H9 (cell line): ENCODE results near the gene SFN. TPM values are rescaled to one million over a fixed set of nuclear protein-coding genes. Genes with fewer than 3 reads are reported as not detected.

Source experiments
- DNase-seq: peaks from one replicate; pipeline ENCODE4 v3.0.0-alpha.2; 2017
- H2AFZ ChIP-seq: one replicate; pipeline ENCODE4 v1.6.1; 2013; ENCODE audit warnings: mild to moderate bottlenecking, low read length, control low read depth, moderate library complexity
- H2AK5ac ChIP-seq: 2 replicates; pipeline ENCODE4 v1.6.1; 2013; ENCODE audit warnings: low read length, control low read depth, mixed read lengths; ENCODE audit not compliant: insufficient read length
- H2BK120ac ChIP-seq: one replicate; pipeline ENCODE4 v1.6.1; 2013; ENCODE audit warnings: low read depth, mild to moderate bottlenecking, low read length, control low read depth, inconsistent platforms; ENCODE audit not compliant: poor library complexity, severe bottlenecking
- H2BK12ac ChIP-seq: 2 replicates; pipeline ENCODE4 v1.6.1; 2013; ENCODE audit warnings: low read length, control low read depth, mixed read lengths, low read depth; ENCODE audit not compliant: insufficient read length
- H2BK15ac ChIP-seq: 2 replicates; pipeline ENCODE4 v1.6.1; 2013; ENCODE audit warnings: low read depth, low read length, control low read depth
- H2BK20ac ChIP-seq: one replicate; pipeline ENCODE4 v1.6.1; 2013; ENCODE audit warnings: low read depth, mild to moderate bottlenecking, low read length, control low read depth, inconsistent platforms; ENCODE audit not compliant: poor library complexity, severe bottlenecking
- H2BK5ac ChIP-seq: 2 replicates; pipeline ENCODE4 v1.6.1; 2013; ENCODE audit warnings: low read length, control low read depth, mixed read lengths; ENCODE audit not compliant: insufficient read length
- H3K14ac ChIP-seq: 2 replicates; pipeline ENCODE4 v1.6.1; 2013; ENCODE audit warnings: low read length, control low read depth; ENCODE audit not compliant: insufficient read depth
- H3K18ac ChIP-seq: 2 replicates; pipeline ENCODE4 v1.6.1; 2013; ENCODE audit warnings: low read depth, mild to moderate bottlenecking, mixed read lengths, low read length, control low read depth; ENCODE audit not compliant: insufficient read length
- H3K23ac ChIP-seq: 2 replicates; pipeline ENCODE4 v1.6.1; 2013; ENCODE audit warnings: low read length, control low read depth, mixed read lengths, low read depth; ENCODE audit not compliant: insufficient read length
- H3K23me2 ChIP-seq: 2 replicates; pipeline ENCODE4 v1.6.1; 2013; ENCODE audit warnings: low read depth, mild to moderate bottlenecking, mixed read lengths, low read length, control low read depth; ENCODE audit not compliant: insufficient read length, poor library complexity, severe bottlenecking
- H3K27ac ChIP-seq: 2 replicates; pipeline ENCODE4 v1.5.1; 2013; ENCODE audit warnings: low read length, control low read depth, mixed read lengths, low read depth; ENCODE audit not compliant: insufficient read length
- H3K27me3 ChIP-seq: 2 replicates; pipeline ENCODE4 v1.6.1; 2013; ENCODE audit warnings: low read length, control low read depth, inconsistent platforms; ENCODE audit not compliant: insufficient read depth
- H3K4ac ChIP-seq: 2 replicates; pipeline ENCODE4 v1.6.1; 2013; ENCODE audit warnings: low read depth, mild to moderate bottlenecking, control low read depth, inconsistent platforms, low read length, moderate library complexity
- H3K4me1 ChIP-seq: 2 replicates; pipeline ENCODE4 v1.6.1; 2013; ENCODE audit warnings: low read length, control low read depth, inconsistent platforms; ENCODE audit not compliant: insufficient read depth
- H3K4me2 ChIP-seq: 2 replicates; pipeline ENCODE4 v1.6.1; 2013; ENCODE audit warnings: low read length, control low read depth, mixed read lengths; ENCODE audit not compliant: insufficient read length, insufficient read depth
- H3K56ac ChIP-seq: 2 replicates; pipeline ENCODE4 v1.6.1; 2013; ENCODE audit warnings: low read depth, mild to moderate bottlenecking, mixed read lengths, low read length, control low read depth; ENCODE audit not compliant: insufficient read length
- H3K79me1 ChIP-seq: 2 replicates; pipeline ENCODE4 v1.6.1; 2013; ENCODE audit warnings: low read depth, mild to moderate bottlenecking, moderate library complexity, low read length, control low read depth, inconsistent platforms; ENCODE audit not compliant: insufficient read depth, poor library complexity, severe bottlenecking
- H3K79me2 ChIP-seq: 2 replicates; pipeline ENCODE4 v1.6.1; 2013; ENCODE audit warnings: low read length, control low read depth, inconsistent platforms; ENCODE audit not compliant: insufficient read depth
- H3K9ac ChIP-seq: 2 replicates; pipeline ENCODE4 v1.6.1; 2013; ENCODE audit warnings: low read length, control low read depth, mixed read lengths; ENCODE audit not compliant: insufficient read length; ENCODE audit errors: extremely low read depth
- H3K9me3 ChIP-seq: one replicate; pipeline ENCODE4 v1.6.1; 2013; ENCODE audit warnings: low read depth, low read length, inconsistent platforms; ENCODE audit not compliant: control insufficient read depth
- H3T11ph ChIP-seq: one replicate; pipeline ENCODE4 v1.6.1; 2013; ENCODE audit warnings: mild to moderate bottlenecking, low read length, control low read depth, inconsistent platforms
- H4K20me1 ChIP-seq: one replicate; pipeline ENCODE4 v1.6.1; 2013; ENCODE audit not compliant: control insufficient read depth, insufficient read length, insufficient read depth
- H4K5ac ChIP-seq: 2 replicates; pipeline ENCODE4 v1.6.1; 2013; ENCODE audit warnings: low read depth, mild to moderate bottlenecking, mixed read lengths, low read length, control low read depth; ENCODE audit not compliant: insufficient read length
- H4K8ac ChIP-seq: replicated peaks from 2 replicates; pipeline ENCODE4 v1.6.1; 2013; ENCODE audit warnings: low read length, control low read depth, mixed read lengths, low read depth; ENCODE audit not compliant: insufficient read length
- H4K91ac ChIP-seq: 2 replicates; pipeline ENCODE4 v1.6.1; 2013; ENCODE audit warnings: low read depth, mild to moderate bottlenecking, moderate library complexity, mixed read lengths, low read length, control low read depth; ENCODE audit not compliant: insufficient read length
- H3K27ac Mint-ChIP-seq, 3 experiments: 2 replicates in 2 of 3; 3 replicates in 1 of 3; pipeline ENCODE4 v1.8.0; 2020 to 2021; ENCODE audit warnings: mixed read lengths in 3 of 3, mild to moderate bottlenecking in 1 of 3, moderate library complexity in 1 of 3
- H3K27me3 Mint-ChIP-seq: 2 replicates; pipeline ENCODE4 v1.8.0; 2021; ENCODE audit warnings: low read depth, mild to moderate bottlenecking, moderate library complexity, mixed read lengths
- H3K36me3 Mint-ChIP-seq, 3 experiments: 2 replicates in 2 of 3; 3 replicates in 1 of 3; pipeline ENCODE4 v1.8.0; 2020 to 2021; ENCODE audit warnings: low read depth in 3 of 3, mixed read lengths in 3 of 3; ENCODE audit not compliant: insufficient read depth in 1 of 3
- H3K4me1 Mint-ChIP-seq, 2 experiments: 2 replicates each; pipeline ENCODE4 v1.8.0; 2020; ENCODE audit warnings: mixed read lengths in 2 of 2
- H3K4me3 Mint-ChIP-seq, 2 experiments: 2 replicates in 1 of 2; 3 replicates in 1 of 2; pipeline ENCODE4 v1.8.0; 2020 to 2021; ENCODE audit warnings: mild to moderate bottlenecking in 2 of 2, mixed read lengths in 2 of 2, moderate library complexity in 1 of 2
- H3K9me3 Mint-ChIP-seq, 2 experiments: 2 replicates in 1 of 2; 3 replicates in 1 of 2; pipeline ENCODE4 v1.8.0; 2020; ENCODE audit warnings: mild to moderate bottlenecking in 2 of 2, mixed read lengths in 2 of 2, moderate library complexity in 1 of 2
- WGBS: extraction: QIAGEN DNeasy Blood & Tissue Kit; methylation state at CpG from one replicate; pipeline ENCODE4 v1.1.7; 2013; ENCODE audit warnings: missing lambda C conversion rate, low lambda C conversion rate, mixed read lengths; ENCODE audit not compliant: insufficient read length; ENCODE audit errors: extremely low coverage; 5-methylcytosine and 5-hydroxymethylcytosine counted together
- total RNA-seq: library from RNA; stranded (reverse); gene quantifications from 2 replicates; pipeline ENCODE4 v1.2.1, GENCODE V29; 2021
- TF ChIP-seq, protein P1 (sequence below): fragments of 200-600 bp; sonication (generic); conservative IDR thresholded peaks from 3 replicates; pipeline ENCODE4 v1.8.0; 2021; ENCODE audit warnings: antibody characterized with exemption, mild to moderate bottlenecking

SFN gene
- total RNA-seq, 1 experiment from 2014 or later = 4.3 TPM

DNA sequence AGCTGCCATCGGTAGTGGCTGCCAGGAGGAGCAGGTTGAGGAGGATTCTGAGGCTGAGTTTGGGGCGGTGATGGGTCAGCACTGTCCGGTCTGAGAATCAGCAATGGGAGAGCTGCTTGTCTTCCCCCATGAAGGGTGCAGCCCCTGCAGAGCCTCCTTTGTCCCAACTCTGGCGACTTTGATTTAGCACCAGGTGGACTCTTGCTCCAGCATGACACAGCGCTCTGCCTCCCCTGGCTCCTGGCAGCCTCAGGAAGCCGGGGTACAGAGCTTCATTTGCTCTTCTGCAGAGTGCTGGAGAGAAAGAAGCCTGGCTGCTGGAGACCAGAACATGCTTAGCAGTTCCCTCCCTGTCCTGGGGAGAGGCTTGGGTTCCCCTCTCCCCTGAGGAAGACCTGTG, 23.2 kb upstream of the SFN start:
- H3K14ac ChIP-seq = no peak overlapping the region; the same call in 1 of the 2 replicates
- Mint-ChIP-seq H3K9me3 (no peaks in the 10 kb centered on the region; a peak in 1 of 5 replicates), H3K4me1 (no peaks in the 10 kb centered on the region), H3K27me3 (no peaks in the 10 kb centered on the region), H3K27ac (no peak overlapping the region), H3K4me3 (no peak overlapping the region), H3K36me3 (peaks cover 18 to 60% (median 34%) of the 10 kb centered on the region in 3 experiments)
- no peak overlapping the region for H4K5ac ChIP-seq
- no peak overlapping the region for H2BK12ac ChIP-seq
- H3K4me2 ChIP-seq = no peak overlapping the region
- no peaks in the 10 kb centered on the region for H3K23me2 ChIP-seq
- H2AFZ ChIP-seq = no peak overlapping the region
- no peak overlapping the region for H3T11ph ChIP-seq
- H3K56ac ChIP-seq = no peak overlapping the region
- TF ChIP-seq, protein P1, sequence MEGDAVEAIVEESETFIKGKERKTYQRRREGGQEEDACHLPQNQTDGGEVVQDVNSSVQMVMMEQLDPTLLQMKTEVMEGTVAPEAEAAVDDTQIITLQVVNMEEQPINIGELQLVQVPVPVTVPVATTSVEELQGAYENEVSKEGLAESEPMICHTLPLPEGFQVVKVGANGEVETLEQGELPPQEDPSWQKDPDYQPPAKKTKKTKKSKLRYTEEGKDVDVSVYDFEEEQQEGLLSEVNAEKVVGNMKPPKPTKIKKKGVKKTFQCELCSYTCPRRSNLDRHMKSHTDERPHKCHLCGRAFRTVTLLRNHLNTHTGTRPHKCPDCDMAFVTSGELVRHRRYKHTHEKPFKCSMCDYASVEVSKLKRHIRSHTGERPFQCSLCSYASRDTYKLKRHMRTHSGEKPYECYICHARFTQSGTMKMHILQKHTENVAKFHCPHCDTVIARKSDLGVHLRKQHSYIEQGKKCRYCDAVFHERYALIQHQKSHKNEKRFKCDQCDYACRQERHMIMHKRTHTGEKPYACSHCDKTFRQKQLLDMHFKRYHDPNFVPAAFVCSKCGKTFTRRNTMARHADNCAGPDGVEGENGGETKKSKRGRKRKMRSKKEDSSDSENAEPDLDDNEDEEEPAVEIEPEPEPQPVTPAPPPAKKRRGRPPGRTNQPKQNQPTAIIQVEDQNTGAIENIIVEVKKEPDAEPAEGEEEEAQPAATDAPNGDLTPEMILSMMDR = no peak
- H3K18ac ChIP-seq = no peak overlapping the region
- H2BK5ac ChIP-seq = no peak overlapping the region
- H3K27ac ChIP-seq = no peak overlapping the region
- no peak overlapping the region for H2BK120ac ChIP-seq
- no peak overlapping the region for H4K91ac ChIP-seq
- DNase-seq = no peak
- H2BK15ac ChIP-seq = no peak overlapping the region
- H3K79me2 ChIP-seq = no peaks in the 10 kb centered on the region
- H4K20me1 ChIP-seq = no peaks in the 10 kb centered on the region
- H2AK5ac ChIP-seq = no peak overlapping the region
- H2BK20ac ChIP-seq = no peak overlapping the region
- no peaks in the 10 kb centered on the region for H3K79me1 ChIP-seq
- H3K23ac ChIP-seq = no peak overlapping the region
- WGBS = no CpG with 5 or more reads among the region's 6 CpGs
- H3K4ac ChIP-seq = no peak overlapping the region
- no peak overlapping the region for H4K8ac ChIP-seq
- H3K9ac ChIP-seq = no peak overlapping the region
- H3K4me1 ChIP-seq = no peaks in the 10 kb centered on the region
- H3K9me3 ChIP-seq = no peaks in the 10 kb centered on the region
- H3K27me3 ChIP-seq = no peaks in the 10 kb centered on the region
